HG03159 (cell line): Measurements from ENCODE around the gene COQ4.

Source experiments
- ATAC-seq: cut with Tn5 transposase; IDR thresholded peaks from one replicate; pipeline ENCODE4 v1.9.1; 2021; ENCODE audit warnings: mild to moderate bottlenecking, moderate library complexity; ENCODE audit not compliant: unreplicated experiment

The COQ4 gene

GRCh38 chr9:128372188-128372641, 49.6 kb downstream of the COQ4 start:
- ATAC-seq = no peak

- no peak for ATAC-seq
Measured at GRCh38 chr9:128372784-128373183, 50.1 kb downstream of the COQ4 start.

GRCh38 chr9:128374221-128374675, 51.6 kb downstream of the COQ4 start:
- ATAC-seq = no peak

- no peak for ATAC-seq
Measured at GRCh38 chr9:128375865-128376264, 53.2 kb downstream of the COQ4 start.

GRCh38 chr9:128382261-128382660, 59.6 kb downstream of the COQ4 start:
- ATAC-seq = no peak

GRCh38 chr9:128383007-128383753, 60.5 kb downstream of the COQ4 start:
- no peak for ATAC-seq
